ENCODE results near the gene DSCAM.

Gene DSCAM

DNA sequence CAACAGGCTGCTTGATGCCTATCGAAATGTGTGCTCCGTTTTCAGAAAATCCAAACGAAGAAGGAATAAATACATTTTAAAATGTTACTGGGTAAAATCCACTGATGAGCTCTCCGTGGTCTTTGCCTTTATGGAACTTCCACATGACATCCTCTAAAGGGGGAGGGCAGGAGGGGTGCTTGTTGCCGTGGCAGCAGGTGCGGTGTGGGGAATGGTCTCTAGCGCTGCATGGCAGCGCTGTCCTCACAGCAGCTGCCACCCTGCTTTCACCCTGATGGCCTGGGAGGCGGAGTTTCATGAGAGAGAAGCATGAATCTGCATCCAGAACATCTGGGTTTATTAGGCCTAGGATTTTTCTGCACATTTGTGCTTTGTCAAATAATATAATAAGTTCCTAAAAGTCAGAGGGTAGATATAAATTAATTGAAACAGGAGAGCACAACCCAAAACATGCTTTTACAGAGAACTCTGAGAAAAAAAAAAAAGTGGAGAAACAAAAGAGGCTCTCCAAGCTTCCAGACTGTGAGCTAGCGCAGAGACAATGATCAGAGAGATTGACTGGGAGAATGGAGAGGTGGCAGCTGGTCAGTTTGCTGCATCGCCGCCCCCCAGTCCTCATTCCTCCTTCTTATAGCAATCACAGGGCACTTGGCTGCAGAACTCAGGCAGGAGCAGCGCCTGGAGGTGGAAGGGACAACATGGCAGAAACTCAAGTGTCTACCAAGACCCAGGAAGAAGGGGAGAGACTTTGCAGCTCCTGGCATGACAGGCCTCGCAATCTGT is 228.6 kb downstream of the DSCAM start:
- TF ChIP-seq, protein P1, sequence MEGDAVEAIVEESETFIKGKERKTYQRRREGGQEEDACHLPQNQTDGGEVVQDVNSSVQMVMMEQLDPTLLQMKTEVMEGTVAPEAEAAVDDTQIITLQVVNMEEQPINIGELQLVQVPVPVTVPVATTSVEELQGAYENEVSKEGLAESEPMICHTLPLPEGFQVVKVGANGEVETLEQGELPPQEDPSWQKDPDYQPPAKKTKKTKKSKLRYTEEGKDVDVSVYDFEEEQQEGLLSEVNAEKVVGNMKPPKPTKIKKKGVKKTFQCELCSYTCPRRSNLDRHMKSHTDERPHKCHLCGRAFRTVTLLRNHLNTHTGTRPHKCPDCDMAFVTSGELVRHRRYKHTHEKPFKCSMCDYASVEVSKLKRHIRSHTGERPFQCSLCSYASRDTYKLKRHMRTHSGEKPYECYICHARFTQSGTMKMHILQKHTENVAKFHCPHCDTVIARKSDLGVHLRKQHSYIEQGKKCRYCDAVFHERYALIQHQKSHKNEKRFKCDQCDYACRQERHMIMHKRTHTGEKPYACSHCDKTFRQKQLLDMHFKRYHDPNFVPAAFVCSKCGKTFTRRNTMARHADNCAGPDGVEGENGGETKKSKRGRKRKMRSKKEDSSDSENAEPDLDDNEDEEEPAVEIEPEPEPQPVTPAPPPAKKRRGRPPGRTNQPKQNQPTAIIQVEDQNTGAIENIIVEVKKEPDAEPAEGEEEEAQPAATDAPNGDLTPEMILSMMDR (conservative IDR thresholded peaks at IDR 0.05; ENCODE audit: low read length): no peak
- H3K4me3 ChIP-seq (ENCODE audit: low read length): no peak overlapping the region
- DNase-seq (ENCODE audit: low read depth): no peak

DNA sequence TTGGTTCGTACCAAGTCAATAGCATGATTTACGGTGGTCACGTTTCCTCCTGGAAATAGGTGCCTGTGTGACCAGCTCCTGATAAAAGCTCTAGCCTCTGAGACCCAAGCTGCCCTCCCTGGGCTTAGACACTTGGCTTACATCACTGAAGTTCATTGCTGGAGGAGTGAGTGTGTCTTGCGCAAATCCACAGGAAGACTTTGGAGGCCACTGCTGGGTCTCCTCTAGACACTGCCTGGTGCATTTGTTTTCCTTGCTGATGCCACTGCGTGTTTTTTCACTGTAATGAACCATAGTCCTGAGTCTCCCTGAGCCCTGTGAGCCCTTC is 230.6 kb downstream of the DSCAM start:
- TF ChIP-seq, protein P1 (conservative IDR thresholded peaks at IDR 0.05; ENCODE audit: low read length): no peak
- H3K4me3 ChIP-seq (ENCODE audit: low read length): no peak overlapping the region
- no peak for DNase-seq (ENCODE audit: low read depth)

DNA sequence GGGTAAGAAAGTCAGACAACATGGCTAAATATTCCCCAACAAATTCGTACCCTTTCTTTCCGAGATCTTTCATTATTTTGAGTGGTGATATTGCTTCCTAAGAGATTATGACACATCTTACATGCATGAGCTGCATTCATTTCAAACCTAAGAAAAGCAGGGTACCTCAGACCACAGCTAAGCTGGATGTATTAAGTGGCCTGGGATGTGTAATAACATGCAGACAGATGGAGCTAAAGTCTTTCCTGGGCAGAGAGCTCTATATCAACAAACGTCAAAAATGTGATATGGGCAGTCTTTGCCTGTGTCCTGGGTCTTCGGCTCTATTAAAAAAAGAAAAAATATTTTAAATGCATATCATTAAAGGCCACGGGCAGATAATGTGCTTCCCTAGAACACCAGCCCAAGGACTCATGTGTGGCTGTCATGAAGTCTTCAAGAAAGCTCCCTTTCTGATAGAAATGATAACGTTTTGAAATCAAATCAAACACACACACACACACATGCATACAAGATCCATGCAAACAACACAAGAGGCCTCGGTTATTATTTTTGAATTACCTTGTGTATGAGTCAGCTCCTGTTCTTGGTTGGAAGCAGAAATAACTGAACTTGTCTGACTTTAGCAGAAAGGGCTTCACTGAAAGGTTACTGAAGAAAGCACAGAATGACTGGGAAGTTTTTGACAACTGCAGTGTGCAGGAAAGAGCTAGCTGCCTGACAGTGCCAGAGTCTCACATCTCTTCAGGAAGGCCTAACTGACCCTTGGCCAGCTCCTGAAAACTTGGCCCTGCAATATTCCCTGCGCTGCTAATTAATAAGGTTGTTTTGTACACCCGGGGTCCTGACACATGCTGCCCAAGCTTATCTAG is 231.2 kb downstream of the DSCAM start:
- no peak for DNase-seq (ENCODE audit: low read depth)
- TF ChIP-seq, protein P1 (conservative IDR thresholded peaks at IDR 0.05; ENCODE audit: low read length): no peak
- H3K4me3 ChIP-seq (ENCODE audit: low read length): no peak overlapping the region

DNA sequence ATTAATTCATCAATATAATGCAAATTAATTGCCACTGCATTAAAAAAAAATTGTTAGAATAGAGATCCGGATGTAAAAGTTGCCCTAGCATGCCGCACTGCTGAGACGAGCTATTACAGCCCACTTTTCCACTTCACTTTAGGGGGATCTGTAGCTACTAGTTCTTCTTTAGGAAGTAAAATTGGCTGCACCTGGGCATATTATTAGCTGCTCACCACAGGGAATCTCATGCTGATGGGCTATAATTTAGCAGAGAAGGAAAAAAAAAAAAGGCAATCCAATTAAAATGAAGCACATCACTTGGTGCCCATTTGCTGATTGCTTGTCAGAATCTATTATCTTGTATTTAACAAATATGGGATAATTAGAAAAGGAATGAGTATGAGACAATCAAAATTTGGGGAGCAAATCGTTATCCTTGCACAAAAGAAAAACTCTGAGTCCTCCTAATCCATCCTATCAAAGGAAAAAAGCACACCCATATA is 233.4 kb downstream of the DSCAM start:
- H3K4me3 ChIP-seq (ENCODE audit: low read length): no peak overlapping the region
- TF ChIP-seq, protein P1 (conservative IDR thresholded peaks at IDR 0.05; ENCODE audit: low read length): no peak
- DNase-seq (ENCODE audit: low read depth): no peak

DNA sequence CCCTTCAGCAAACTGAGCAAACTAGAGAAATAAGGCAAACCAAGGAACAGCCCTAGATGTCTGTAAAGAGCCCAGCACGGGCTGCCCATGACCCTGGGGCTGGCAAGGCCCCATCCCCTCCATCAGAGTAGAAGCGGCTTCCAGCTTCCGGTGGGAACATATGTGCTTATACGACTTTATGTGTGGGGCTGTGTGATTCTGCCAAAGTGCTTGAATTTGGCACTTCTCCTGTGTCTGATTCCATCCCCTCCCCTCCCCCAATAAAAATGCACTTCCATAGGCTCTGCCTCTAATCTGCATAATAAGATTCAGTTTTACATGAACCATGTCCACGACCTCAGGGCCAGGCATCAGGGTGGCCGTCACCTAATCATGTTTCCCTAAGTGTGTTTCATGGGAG is 236.6 kb downstream of the DSCAM start:
- no peak for DNase-seq (ENCODE audit: low read depth)
- TF ChIP-seq, protein P1 (conservative IDR thresholded peaks at IDR 0.05; ENCODE audit: low read length): no peak

DNA sequence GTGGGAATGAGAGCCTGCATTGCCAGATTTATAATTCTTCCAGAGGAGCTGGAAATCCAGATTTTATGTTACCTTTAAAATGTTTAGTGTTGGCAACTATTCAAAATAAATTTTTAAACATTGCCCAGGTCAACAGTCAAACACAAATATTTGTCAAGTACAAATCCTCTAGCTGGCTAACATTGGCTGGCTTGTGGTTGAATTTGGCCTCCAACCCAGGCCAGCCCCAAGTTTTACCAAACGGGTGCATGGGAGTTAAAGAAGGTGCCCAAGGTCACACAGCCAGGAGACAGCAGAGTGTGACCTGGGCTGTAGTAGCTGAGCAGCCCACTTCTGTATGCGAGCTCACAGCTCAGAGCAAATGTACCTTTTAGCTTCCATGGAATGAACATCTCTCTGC is 240.6 kb downstream of the DSCAM start:
- no peak overlapping the region for H3K4me3 ChIP-seq (ENCODE audit: low read length)
- TF ChIP-seq, protein P1 (conservative IDR thresholded peaks at IDR 0.05; ENCODE audit: low read length): no peak
- DNase-seq (ENCODE audit: low read depth): no peak

More for the DNA sequence above, 236.6 kb downstream of the DSCAM start:
- no peak overlapping the region for H3K4me3 ChIP-seq (ENCODE audit: low read length)

Data from AG10803 (cell line).